ENCODE data around the gene IRX5. TPM values are rescaled to one million over a fixed set of nuclear protein-coding genes. Genes with fewer than 3 reads are reported as not detected.
A peak's percentile ranks its signal among the peaks of the same experiment; 100 is the strongest.

IRX5 gene
- total RNA-seq, 1 donor from 2014 or later, result 4.3 TPM

DNA sequence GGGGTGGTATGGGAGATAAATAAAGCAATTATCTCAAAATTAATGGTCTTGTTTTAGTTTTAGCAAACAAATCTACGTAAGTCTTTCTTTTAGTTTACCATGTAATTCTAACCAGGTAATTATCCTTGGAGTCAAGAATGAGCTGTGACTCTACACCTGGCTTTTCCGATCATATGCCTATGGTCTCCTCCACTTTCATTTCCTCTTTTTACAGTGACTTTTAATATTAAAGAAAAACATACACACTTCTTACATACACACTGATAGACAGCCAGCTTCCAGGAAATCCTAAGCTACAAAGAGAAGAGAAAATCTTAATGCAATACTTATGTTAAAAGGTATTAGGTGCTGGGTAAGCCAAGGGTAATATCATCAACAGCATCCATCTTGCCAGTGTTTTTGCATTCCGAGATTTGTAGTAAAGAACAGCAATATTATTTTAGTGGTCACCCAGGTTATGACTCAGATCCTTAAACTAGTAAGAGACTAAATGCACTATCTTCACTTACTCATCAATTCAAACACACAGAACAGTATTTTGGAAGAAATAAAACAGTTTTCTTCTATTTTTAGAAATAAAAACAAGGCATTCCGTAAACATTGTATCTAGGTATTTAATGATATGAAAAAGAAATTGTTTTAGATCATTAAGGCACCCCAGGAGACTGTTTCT, 4.4 kb upstream of the IRX5 start:
- Mint-ChIP-seq H3K4me1 (ENCODE audit: unreplicated experiment) (peaks cover 40% of the 10 kb centered on the region), H3K36me3 (ENCODE audit: unreplicated experiment) (no peaks in the 10 kb centered on the region), H3K4me3 (ENCODE audit: unreplicated experiment) (peak overlapping the region; percentile 42), H3K27me3 (ENCODE audit: unreplicated experiment) (no peaks in the 10 kb centered on the region), H3K9me3 (ENCODE audit: unreplicated experiment) (no peaks in the 10 kb centered on the region), H3K27ac (ENCODE audit: unreplicated experiment) (peak overlapping the region; percentile 42)
- no peak for DNase-seq (ENCODE audit: extremely low spot score, unreplicated experiment)
- TF ChIP-seq, protein P1, sequence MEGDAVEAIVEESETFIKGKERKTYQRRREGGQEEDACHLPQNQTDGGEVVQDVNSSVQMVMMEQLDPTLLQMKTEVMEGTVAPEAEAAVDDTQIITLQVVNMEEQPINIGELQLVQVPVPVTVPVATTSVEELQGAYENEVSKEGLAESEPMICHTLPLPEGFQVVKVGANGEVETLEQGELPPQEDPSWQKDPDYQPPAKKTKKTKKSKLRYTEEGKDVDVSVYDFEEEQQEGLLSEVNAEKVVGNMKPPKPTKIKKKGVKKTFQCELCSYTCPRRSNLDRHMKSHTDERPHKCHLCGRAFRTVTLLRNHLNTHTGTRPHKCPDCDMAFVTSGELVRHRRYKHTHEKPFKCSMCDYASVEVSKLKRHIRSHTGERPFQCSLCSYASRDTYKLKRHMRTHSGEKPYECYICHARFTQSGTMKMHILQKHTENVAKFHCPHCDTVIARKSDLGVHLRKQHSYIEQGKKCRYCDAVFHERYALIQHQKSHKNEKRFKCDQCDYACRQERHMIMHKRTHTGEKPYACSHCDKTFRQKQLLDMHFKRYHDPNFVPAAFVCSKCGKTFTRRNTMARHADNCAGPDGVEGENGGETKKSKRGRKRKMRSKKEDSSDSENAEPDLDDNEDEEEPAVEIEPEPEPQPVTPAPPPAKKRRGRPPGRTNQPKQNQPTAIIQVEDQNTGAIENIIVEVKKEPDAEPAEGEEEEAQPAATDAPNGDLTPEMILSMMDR (IDR thresholded peaks at IDR 0.05), result no peak

DNA sequence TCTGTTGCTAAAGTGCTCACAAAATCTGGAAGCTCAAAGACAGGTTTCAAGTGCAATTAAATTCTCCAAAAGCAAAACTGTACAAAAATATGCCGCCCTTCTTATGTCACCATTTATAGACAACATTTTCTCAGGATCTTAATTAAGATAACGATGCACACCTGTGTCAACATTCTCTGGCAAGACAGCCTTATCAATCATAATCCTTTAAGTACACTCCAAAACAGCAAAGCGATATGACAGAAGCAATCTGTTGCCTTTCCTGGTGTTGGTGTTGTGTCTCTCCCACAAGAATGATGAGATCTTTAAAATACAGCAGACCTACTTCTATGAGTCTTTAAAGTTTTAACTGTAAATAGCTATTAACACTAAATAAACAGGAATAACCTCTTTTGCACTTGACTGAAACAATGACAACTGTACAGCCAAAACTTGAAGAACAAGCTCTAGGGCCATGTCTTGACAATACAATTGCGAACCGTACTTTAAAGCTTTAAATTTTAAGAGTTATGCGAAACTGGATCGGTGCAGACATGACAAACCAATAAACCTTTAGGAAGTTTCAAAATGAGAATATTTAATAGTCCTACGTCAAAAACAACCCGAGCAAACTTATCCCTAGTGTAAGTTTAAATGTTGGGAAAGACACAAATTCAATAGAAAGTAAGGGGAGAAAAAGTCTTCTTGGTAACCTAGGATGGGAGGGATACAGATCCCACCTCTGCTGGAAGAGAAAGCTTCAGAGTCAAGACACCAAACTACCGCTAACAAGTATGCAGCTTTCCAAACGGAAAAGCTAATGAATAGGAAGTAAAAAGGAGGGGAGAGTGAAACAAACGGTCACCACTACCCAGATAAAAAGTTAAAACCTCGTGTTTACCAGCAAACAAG, 3.3 kb upstream of the IRX5 start:
- H3K27me3 Mint-ChIP-seq (ENCODE audit: unreplicated experiment), result peaks cover 7% of the 10 kb centered on the region
- no peak for DNase-seq (ENCODE audit: extremely low spot score, unreplicated experiment)
- no peaks in the 10 kb centered on the region for H3K9me3 Mint-ChIP-seq (ENCODE audit: unreplicated experiment)

DNA sequence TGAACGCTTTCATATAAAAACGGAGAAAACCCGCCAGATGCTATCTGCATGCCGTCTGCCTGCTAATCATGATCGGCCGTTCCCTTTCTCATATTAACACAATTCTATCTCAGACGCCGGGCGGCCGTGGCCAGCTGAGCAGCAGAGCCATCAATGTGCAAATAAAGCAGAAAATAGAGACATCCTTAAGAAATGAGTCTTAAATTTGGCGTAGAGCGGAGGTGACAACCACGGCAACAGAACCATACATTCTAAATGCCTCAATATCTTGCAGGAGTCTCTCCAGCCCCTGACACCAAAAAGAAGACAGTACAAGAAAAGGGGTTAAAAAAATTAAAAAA, 2.7 kb upstream of the IRX5 start:
- Mint-ChIP-seq H3K4me3 (ENCODE audit: unreplicated experiment) (peak overlapping the region; percentile 95), H3K27ac (ENCODE audit: unreplicated experiment) (peak overlapping the region; percentile 95), H3K4me1 (ENCODE audit: unreplicated experiment) (peaks cover 48% of the 10 kb centered on the region), H3K36me3 (ENCODE audit: unreplicated experiment) (peaks cover 9% of the 10 kb centered on the region), H3K9me3 (ENCODE audit: unreplicated experiment) (no peaks in the 10 kb centered on the region), H3K27me3 (ENCODE audit: unreplicated experiment) (peaks cover 10% of the 10 kb centered on the region)
- DNase-seq (ENCODE audit: extremely low spot score, unreplicated experiment), result no peak
- TF ChIP-seq, protein P1 (IDR thresholded peaks at IDR 0.05), result no peak

More for the DNA sequence above, 3.3 kb upstream of the IRX5 start:
- Mint-ChIP-seq H3K27ac (ENCODE audit: unreplicated experiment) (peak overlapping the region; percentile 95), H3K4me1 (ENCODE audit: unreplicated experiment) (peaks cover 45% of the 10 kb centered on the region), H3K36me3 (ENCODE audit: unreplicated experiment) (peaks cover 5% of the 10 kb centered on the region), H3K4me3 (ENCODE audit: unreplicated experiment) (peak overlapping the region; percentile 95)
- TF ChIP-seq, protein P1 (IDR thresholded peaks at IDR 0.05), result no peak

DNA sequence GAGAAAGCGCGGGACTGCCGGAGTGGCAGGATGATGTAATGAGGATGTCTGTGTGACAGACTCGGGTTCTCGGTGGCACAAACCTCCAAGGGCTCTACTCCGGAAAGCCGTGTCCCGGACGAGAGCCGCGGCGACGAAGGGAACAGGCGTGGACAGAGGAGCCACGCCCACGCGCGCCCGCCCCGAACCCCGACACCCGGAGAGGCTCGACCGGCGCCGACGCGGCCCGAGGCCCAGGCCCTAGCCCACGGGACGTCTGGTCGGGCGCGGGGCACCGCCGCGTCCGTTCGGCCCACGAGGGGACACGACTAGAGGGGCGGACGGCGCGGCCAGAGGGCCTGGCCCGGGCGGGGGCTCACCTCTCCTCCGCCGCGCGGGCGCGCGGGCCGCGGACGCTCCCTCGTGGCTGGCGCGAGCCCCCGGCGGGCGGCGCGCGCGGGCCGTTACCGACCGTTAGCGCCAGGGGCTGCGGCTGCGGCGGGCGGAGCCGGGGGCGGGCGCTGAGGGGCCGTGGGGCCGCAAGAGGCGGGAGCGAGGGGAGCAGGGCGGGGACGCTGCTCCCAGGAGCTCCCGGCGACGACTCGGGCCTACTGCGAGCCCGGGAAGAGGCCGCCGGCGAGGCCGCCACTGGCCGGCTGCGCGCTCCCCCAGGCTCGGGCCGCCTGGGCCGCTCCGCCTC, 2.1 kb upstream of the IRX5 start:
- TF ChIP-seq, protein P1 (IDR thresholded peaks at IDR 0.05), result no peak
- Mint-ChIP-seq H3K36me3 (ENCODE audit: unreplicated experiment) (peaks cover 10% of the 10 kb centered on the region), H3K4me1 (ENCODE audit: unreplicated experiment) (peaks cover 44% of the 10 kb centered on the region), H3K9me3 (ENCODE audit: unreplicated experiment) (no peaks in the 10 kb centered on the region), H3K4me3 (ENCODE audit: unreplicated experiment) (peak overlapping the region; percentile 95), H3K27me3 (ENCODE audit: unreplicated experiment) (peaks cover 12% of the 10 kb centered on the region), H3K27ac (ENCODE audit: unreplicated experiment) (peak overlapping the region; percentile 95)
- no peak for DNase-seq (ENCODE audit: extremely low spot score, unreplicated experiment)

Data from osteocyte (in vitro differentiated cells).